Skin of body (tissue), 2 donors: ENCODE data around the gene NUMB. TPM values are rescaled to one million over a fixed set of nuclear protein-coding genes. Genes with fewer than 3 reads are reported as not detected.

ENCODE experiments used
- DNase-seq: peaks from one replicate; lab custom pipeline; 2025; lab: John Stamatoyannopoulos, UW
- total RNA-seq: library from RNA; depleted of rRNA; stranded (reverse); fragments of >200 nt; gene quantifications from one replicate; pipeline ENCODE4 v1.2.3, GENCODE V29; 2014

The NUMB gene
- total RNA-seq, 1 donor from 2014 or later = 43.4 TPM

DNA sequence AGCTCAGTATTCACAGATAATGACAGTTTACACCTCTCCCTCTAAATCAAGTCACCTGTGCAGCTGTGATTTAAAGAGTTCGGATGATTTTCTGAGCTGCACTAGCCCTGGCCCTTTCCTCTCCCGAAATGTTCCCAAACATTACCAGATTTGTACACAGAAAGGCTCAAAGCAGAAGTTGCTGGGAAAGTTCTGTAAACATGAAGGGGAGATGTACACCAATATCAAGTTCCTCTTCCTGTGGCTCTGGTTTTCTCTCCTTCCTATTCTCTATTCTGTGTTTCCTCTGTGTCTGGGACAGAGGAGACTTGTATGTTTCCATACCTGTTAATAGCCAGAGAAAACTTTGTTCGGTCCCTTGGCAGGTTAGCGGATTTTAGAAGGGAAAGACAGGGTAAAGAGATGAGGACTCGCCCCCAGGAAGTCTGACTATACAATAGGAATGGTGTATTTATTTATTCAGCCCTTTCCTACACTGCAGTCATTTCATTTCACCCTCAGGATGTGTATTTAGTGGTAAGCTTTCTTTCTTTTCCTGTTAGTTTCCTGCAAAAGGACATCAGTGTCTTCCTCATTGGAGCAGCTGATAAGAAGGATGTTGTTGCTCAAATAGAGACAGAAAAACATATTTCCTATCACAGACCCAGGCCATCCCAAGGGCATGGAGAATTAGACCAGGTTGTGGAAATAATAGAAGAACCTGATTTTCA, 7.6 kb upstream of the NUMB start:
- DNase-seq = no peak

DNA sequence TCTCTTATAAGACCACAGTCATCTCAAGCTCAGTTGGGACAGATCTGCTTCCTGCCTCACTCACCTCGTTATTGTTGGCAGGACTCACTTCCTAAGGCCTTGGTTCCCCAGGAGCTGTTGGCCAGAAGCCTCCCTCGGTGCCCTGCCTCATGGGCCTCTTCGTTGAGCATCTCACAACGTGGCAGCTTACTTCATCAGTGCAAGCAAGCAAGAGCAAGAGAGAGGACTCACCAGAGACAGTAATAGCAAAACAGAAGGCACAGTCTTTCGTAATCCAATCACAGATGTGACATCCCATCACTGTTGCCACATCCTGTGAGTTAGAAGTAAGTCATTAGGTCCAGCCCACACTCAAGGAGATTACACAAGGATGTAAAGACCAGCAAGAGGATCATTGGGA, 5.1 kb upstream of the NUMB start:
- no peak for DNase-seq

GRCh38 chr14:73462815-73463214, 4.5 kb upstream of the NUMB start:
- DNase-seq = no peak

DNA sequence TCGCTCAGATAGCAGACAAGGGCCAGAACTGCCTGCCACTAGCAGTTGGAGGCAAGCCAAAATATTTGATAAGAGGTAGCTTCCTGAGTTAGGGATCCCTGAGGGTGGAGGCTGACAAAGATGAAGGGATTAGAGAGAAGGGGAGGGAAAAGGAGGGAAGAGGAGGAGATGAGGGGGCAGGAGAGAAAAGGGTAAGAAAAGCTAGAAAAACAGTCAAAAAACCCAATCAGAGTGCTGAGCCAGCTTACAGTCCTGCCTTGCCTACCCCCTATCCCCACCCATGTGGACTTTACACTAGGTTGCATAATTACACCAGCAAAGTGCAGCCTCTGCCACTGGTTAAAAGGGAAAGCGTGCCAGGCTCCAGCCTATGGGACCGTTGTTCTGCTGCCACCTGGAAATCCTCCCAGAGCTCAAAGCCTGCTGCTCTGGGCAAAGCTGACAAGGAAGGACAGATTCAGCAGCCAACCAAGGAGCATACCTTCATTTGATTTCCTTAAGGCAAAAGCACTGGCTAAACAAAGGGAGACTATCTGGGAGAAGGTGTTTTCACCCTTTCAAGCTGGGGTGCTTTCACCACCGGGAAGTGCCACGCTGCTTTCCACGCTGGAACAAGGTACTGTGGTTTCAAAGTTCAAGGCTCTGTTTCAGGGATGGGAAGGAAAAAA, 3.8 kb upstream of the NUMB start:
- no peak for DNase-seq

DNA sequence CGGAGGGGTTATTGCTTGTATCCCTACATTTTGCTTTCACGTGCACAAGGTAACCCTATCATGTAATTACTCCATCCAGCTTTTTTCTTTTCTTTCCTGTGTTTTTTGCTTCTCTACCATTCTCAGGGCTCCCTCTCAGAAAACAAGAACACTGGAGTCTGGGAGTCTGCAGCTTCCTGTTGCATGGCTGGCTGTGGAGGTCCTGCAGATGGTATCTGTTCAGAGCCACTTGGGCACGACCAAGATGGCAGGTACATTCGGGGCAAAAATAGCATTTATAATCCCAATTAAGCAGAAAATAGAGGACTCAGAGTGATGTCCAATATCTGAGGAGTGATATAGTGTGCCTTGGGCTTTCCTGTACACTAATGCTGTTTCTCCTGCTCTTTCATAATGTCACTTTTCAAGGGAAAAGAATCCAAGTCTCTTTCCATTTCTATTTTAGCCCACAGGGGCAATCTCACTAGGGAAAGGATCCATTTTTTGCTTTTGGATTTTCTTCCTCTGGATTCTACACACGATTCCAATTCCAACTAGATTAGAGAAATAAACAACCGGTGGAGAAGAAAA, 3.2 kb upstream of the NUMB start:
- no peak for DNase-seq

GRCh38 chr14:73460691-73461127, 2.4 kb upstream of the NUMB start:
- no peak for DNase-seq

- no peak for DNase-seq
Observed at GRCh38 chr14:73459959-73460358, 1.6 kb upstream of the NUMB start.

DNA sequence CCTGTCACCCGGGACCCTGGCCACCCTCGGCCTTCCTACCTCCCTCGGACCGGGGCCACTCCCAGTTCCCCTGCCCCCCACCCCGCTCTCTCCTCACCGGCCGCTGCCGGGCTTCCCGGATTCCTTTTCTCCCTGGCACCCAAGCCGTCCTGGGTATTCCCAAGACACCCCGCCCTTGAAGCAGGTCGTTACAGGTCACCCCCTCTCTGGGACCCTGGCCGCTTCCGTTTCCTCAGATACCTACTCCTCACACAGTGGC, 493 bp downstream of the NUMB start:
- DNase-seq = no peak

GRCh38 chr14:73457041-73457923, 1.1 kb downstream of the NUMB start:
- DNase-seq = no peak

- DNase-seq = no peak
Observed at GRCh38 chr14:73455294-73455693, 3.1 kb downstream of the NUMB start.

DNA sequence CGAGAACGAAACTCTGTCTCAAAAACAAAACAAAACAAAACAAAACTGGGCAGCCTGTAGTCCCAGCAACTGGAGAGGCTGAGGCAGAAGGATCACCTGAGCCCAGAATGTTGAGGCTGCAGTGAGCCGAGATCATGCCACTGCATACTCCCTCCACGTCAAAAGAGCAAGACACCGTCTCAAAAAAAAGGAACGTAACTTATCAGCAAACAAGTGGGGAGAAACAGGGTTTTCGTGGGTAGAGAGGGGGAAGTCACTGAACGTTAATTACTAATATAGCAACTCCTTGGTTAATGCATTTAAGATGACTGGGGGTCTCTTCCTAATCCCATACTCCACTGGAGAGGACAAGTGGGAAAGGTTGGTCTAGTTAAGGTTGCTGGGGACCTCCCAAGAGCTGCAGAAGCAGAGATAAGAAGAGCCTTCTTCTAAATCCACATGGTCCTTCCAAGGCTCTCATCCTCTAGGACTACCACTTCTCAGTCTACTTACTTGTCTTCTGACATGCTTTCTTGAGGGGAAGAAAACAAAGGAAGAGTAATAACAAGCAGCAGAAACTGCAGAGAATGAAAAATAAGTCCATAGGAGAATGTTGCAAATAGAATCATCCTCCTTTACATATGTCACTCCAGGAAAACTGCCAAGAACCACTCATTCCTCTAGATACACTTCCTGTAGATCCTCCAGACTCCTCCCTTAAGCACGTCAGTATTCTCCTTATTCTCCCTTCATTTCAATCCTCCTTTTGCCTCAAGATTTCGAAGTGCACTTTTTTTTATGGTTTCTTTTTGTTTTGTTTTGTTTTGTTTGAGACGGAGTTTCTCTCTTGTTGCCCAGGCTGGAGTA, 5.8 kb downstream of the NUMB start:
- DNase-seq = peak; percentile 86

DNA sequence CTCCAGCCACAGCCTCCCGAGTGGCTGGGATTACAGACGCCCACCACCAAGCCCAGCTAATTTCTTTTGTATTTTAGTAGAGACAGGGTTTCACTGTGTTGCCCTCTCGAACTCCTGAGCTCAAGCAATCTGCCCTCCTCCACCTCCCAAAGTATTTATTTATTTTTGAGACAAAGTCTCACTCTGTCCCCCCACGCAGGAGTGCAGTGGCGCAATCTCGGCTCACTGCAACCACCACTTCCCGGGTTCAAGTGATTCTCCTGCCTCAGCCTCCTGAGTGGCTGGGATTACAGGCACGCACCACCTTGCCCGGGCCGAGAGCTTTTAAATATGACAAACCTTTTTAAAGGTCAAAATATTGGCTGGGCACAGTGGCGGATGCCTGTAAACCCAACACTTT, 14.6 kb downstream of the NUMB start:
- DNase-seq = no peak

- DNase-seq = no peak
Observed at GRCh38 chr14:73441286-73441685, 17.1 kb downstream of the NUMB start.

DNA sequence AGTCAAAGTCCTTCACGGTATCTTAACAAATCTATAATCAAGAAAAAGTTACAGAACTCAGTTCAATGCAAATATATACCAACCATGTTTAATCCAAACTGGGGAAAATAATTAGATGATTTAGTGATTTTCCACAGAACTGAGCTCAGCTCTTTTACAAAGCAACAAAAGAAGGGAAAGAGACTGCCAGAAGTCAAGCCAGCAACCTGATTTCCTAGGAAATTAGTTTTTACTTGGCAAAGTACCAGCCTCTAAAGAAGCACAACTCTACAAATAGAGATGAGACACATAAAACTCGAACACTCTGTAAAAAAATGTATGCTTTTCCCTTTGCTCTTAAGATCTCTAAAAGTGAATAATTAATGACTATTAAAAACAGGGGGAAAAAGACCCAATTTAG, 19.4 kb downstream of the NUMB start:
- DNase-seq = no peak

GRCh38 chr14:73437206-73437605, 21.1 kb downstream of the NUMB start:
- no peak for DNase-seq

GRCh38 chr14:73432124-73432523, 26.2 kb downstream of the NUMB start:
- no peak for DNase-seq

DNA sequence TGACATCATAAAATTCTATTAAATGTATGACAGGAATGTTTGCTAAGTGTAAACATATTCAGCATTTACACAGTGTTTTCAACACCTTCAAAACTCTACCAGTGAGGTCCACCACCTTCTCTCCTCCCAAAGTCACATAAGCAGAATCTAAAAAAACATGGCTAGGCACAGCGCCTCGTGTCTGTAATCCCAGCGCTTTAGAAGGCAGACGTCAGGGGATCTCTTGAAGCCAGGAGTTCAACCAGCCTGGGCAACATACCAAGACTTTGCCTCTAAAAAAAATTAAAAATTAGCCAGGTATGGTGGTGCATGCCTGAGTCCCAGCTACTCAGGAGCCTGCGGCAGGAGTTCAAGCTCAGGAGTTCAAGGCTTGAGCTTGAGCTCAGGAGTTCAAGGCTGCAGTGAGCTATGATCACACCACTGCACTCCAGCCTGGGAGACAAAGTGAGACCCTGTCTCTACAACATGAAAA, 30.0 kb downstream of the NUMB start:
- no peak for DNase-seq

DNA sequence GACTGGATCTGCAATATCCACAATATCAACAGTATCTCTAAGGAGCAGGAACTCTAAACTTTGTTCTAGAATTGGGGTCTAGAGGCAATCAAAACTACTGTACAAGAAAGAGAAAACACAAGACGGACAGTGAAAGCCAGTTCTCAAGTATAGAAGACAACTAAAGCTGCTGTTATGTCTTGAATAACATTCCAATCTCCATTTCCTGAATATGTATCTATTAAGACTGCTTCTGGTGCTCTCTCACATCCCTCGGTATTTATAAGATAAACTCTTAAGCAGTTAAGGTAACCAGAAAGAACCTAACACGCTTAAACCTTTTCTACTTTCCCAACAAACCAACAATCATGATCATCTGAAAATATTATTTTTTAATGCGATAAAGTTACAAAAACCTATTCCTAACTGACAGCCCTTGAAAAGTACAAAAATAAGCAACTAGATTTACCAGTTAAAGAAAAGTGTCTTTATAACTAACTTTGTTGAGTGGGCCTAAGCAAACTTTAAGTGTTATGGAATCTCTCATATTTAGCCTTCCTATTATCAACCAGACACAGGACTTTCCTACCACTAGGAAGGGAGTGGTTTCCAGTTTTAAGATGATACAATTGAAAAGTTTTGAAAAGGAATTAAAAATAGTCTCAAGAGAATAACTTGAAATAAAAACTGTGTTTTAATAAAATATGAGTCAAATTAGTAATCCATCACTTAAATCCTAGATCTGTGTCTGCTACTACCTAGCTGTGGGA, 30.7 kb downstream of the NUMB start:
- DNase-seq = no peak

DNA sequence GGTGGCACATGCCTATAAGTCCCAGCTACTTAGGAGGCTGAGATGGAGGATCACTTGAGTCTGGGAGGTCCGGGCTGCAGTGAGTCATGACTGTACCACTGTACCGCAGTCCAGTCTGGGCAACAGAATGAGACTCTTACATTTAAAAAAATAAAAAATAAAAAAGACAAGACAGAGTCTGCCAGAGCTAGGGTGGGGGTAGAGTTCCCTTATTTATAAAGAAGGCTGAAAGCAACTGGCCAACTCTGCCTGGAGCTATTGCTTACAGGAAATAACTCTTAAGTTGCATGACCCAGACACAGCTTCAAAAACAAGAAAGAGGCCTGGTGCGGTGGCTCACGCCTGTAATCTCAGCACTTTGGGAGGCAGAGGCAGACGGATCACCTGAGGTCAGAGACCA, 31.5 kb downstream of the NUMB start:
- no peak for DNase-seq

DNA sequence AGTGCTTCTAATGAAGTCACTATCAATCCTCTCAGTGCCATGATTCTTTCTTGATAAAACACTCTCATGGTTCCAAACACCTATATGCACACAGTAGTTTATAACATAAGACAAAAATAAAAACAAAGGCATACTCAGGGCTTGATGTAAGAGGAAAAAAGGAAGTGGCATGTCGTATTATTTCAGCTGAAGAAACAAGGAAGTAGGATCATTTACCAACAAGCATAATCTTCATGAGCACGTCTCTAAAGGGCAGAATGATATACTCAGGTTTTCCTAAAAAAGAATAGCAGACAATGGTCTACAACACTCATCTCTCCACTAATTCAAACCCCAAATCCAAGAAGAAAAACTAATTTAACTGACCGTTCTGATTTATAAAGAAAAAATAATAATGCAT, 33.9 kb downstream of the NUMB start:
- DNase-seq = no peak
